ENCODE results near the gene AMACR.

AMACR gene

DNA sequence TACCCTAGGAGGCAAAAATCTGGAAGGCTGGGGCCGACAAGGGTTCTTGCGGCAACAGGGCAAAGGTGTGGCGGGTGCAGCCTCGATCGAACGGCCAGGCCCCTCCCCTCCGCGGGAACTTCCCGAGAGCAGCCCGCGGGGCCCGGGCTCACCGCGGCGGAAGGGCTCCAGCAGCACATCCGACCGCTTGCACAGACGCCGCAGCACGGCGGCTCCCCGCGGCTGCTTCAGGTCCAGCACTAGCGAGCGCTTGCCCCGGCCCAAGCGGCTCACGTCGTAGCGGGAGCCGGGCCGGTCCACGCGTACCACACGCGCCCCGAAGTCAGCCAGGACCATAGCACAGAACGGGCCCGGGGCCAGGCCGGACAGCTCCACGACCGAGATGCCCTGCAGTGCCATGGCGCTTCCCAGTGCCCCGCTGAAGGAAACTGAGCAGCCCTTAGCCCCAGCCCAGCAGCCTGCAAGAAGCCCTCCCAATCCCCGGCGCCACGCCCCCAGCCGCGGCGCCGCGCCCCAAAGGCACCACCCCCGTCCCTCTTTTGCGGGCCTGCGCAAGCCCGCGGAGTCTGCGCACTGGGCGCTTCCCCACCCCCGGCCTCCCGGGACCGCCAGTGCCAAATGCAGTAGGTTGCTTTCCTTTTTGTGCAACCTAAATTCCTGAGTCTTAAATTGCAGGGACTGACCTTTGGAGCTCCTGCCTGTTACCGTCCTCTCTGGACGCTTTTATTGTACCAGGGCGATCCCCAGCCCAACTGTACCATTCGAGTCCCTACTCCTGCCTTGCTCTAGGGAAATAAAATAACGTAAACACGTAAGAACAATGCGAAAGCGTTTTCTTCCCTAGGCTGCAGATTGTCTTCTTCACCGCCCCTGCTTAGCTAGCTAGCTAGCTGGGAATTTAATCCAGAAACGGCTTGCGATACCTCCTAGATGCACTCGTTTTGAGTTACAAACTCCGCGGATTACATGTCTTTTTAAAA is at the start of gene AMACR:
Gene AMACR, minus strand, starts transcription at position 430 of the 980 bp plus-strand sequence. Its CDS starts 31 bp downstream, at position 399.
- peaks cover 4% of the 10 kb centered on the region; the same call in 1 of the 2 replicates for H3K4me1 ChIP-seq (ENCODE audit: insufficient read depth, low read length)

GRCh38 chr5:34057569-34057968 is 49.7 kb upstream of the AMACR start:
- 0 out of 2 replicates have a peak, but pooled peaks cover 4% of the 10 kb centered on the region for H3K9me3 ChIP-seq (ENCODE audit: control insufficient read depth, insufficient read depth, low read length)
- no peaks in the 10 kb centered on the region for H3K4me1 ChIP-seq (ENCODE audit: insufficient read depth, low read length)
- no peaks in the 10 kb centered on the region for H3K36me3 ChIP-seq (ENCODE audit: insufficient read depth, low read length)
- no peak overlapping the region for H3K9ac ChIP-seq (ENCODE audit: low read depth, low read length)

More for the DNA sequence above, at the start of gene AMACR:
- Histone ChIP-seq H3K9me3 (ENCODE audit: control insufficient read depth, insufficient read depth, low read length) (no peaks in the 10 kb centered on the region), H3K9ac (ENCODE audit: low read depth, low read length) (peak within 1 kb of the TSS; percentile 64), H3K36me3 (ENCODE audit: insufficient read depth, low read length) (peaks cover 10% of the 10 kb centered on the region)

DNA sequence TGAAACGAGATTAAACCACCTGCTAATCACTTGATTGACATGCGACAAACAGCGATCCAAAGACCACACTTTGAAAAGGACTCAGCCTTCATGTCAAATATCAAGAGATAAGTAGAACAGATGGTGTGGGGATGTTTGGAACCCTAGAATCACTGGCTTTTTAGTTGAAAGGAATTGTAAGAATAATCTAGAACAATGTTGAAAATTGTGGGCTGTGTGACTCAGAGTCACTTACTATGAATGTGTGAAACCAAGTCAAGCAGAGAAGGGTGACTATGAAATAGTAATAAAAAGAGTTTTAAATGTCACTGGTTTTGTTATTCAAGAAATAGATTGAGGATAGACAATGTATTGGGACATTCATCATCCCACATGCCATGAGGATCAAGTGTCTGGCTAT is 49.3 kb upstream of the AMACR start:
- H3K9ac ChIP-seq (ENCODE audit: low read depth, low read length), result no peak overlapping the region
- H3K4me1 ChIP-seq (ENCODE audit: insufficient read depth, low read length), result no peaks in the 10 kb centered on the region
- H3K36me3 ChIP-seq (ENCODE audit: insufficient read depth, low read length), result no peaks in the 10 kb centered on the region
- 0 out of 2 replicates have a peak, but pooled peaks cover 4% of the 10 kb centered on the region for H3K9me3 ChIP-seq (ENCODE audit: control insufficient read depth, insufficient read depth, low read length)

- H3K9ac ChIP-seq (ENCODE audit: low read depth, low read length), result no peak overlapping the region
- no peaks in the 10 kb centered on the region for H3K9me3 ChIP-seq (ENCODE audit: control insufficient read depth, insufficient read depth, low read length)
- H3K4me1 ChIP-seq (ENCODE audit: insufficient read depth, low read length), result no peaks in the 10 kb centered on the region
- H3K36me3 ChIP-seq (ENCODE audit: insufficient read depth, low read length), result no peaks in the 10 kb centered on the region
These were observed 47.8 kb upstream of the AMACR start for GRCh38 chr5:34055667-34056066.

DNA sequence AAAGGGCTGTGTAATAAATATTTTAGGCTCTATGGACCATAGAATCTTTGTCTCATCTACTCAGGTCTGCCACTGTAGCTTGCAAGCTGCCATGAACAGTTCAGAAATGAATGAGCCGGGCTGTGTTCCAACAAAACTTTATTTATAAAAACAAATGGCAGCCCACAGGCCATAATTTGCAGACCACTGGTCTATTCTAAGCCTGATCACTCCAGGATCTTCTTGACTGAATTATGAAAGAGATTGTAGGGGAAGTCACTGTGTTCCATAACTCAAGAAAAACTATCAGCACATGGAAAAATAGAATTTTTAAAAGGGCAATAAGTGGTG is 46.5 kb upstream of the AMACR start:
- Histone ChIP-seq H3K9ac (ENCODE audit: low read depth, low read length) (no peak overlapping the region), H3K36me3 (ENCODE audit: insufficient read depth, low read length) (no peaks in the 10 kb centered on the region), H3K9me3 (ENCODE audit: control insufficient read depth, insufficient read depth, low read length) (no peaks in the 10 kb centered on the region), H3K4me1 (ENCODE audit: insufficient read depth, low read length) (no peaks in the 10 kb centered on the region)

DNA sequence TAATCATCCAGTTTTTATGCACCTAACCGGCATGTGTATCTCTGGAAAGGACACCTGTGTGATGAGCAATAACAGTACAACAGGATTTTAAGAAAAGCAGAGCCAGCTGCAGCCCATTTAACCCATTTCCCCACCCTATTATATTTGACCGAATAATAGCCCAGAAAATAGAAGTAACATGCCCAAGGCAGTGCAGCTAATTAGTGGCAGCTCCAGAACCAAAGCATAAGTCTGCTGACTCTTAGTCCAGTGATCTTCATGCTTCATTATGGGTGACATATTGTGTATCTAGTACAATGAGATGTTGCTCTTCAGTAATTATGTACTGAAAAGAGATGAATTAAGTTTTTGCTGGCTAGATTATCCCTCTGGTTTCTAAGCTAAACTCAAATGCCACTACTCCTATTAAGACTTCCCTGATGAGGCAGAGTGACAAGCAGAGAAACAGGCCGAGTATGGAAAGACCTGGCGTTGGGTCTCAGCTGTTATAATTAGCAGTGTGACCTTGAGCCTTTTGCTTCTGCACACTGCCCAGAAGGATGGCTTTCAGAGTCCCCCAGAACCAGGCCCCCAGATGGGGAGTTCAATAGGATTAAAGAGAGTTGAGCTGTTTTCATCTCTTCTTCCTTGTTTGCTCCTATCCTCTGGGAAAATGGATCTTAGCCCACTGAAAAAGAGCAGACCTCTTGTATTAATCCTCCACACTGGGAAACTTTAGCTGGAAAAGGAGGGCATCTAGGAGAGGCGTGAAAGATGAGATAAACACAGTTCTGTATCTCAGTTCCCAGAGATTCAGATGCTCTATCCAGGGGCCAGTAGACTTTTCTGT is 45.9 kb upstream of the AMACR start:
- Histone ChIP-seq H3K9ac (ENCODE audit: low read depth, low read length) (no peak overlapping the region), H3K4me1 (ENCODE audit: insufficient read depth, low read length) (no peaks in the 10 kb centered on the region), H3K9me3 (ENCODE audit: control insufficient read depth, insufficient read depth, low read length) (no peaks in the 10 kb centered on the region), H3K36me3 (ENCODE audit: insufficient read depth, low read length) (no peaks in the 10 kb centered on the region)

- Histone ChIP-seq H3K9ac (ENCODE audit: low read depth, low read length) (no peak overlapping the region), H3K9me3 (ENCODE audit: control insufficient read depth, insufficient read depth, low read length) (no peaks in the 10 kb centered on the region), H3K4me1 (ENCODE audit: insufficient read depth, low read length) (no peaks in the 10 kb centered on the region), H3K36me3 (ENCODE audit: insufficient read depth, low read length) (no peaks in the 10 kb centered on the region)
These were observed 45.3 kb upstream of the AMACR start for GRCh38 chr5:34053133-34053532.

- no peaks in the 10 kb centered on the region for H3K36me3 ChIP-seq (ENCODE audit: insufficient read depth, low read length)
- no peak overlapping the region for H3K9ac ChIP-seq (ENCODE audit: low read depth, low read length)
These were observed 43.6 kb upstream of the AMACR start for GRCh38 chr5:34051374-34051980.

GRCh38 chr5:34047774-34048572 is 40.1 kb upstream of the AMACR start:
- H3K4me1 ChIP-seq (ENCODE audit: insufficient read depth, low read length), result no peaks in the 10 kb centered on the region
- H3K9ac ChIP-seq (ENCODE audit: low read depth, low read length), result no peak overlapping the region
- H3K36me3 ChIP-seq (ENCODE audit: insufficient read depth, low read length), result no peaks in the 10 kb centered on the region
- no peaks in the 10 kb centered on the region for H3K9me3 ChIP-seq (ENCODE audit: control insufficient read depth, insufficient read depth, low read length)

More at GRCh38 chr5:34051374-34051980, 43.6 kb upstream of the AMACR start:
- Histone ChIP-seq H3K4me1 (ENCODE audit: insufficient read depth, low read length) (no peaks in the 10 kb centered on the region), H3K9me3 (ENCODE audit: control insufficient read depth, insufficient read depth, low read length) (no peaks in the 10 kb centered on the region)

DNA sequence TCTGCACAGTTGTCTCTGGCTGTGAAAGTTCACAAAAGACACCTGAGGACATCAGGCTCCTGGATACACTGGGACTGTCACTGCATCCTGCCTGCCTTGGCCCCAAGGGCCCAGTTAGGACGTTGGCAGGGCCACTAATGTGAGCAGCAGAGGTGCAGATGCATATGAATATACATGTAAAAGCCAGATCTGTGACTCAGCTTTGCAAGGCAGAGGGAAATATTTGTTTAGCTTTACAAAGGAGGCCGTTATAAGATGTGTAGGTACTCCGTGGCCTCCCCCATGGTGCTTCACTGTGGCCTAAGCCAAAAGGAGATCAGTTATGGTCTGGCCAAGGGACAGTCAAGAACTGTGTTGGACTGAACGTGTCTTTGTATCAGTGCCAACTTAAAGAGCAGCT is 39.3 kb upstream of the AMACR start:
- H3K36me3 ChIP-seq (ENCODE audit: insufficient read depth, low read length), result no peaks in the 10 kb centered on the region
- H3K4me1 ChIP-seq (ENCODE audit: insufficient read depth, low read length), result no peaks in the 10 kb centered on the region
- H3K9ac ChIP-seq (ENCODE audit: low read depth, low read length), result no peak overlapping the region
- no peaks in the 10 kb centered on the region for H3K9me3 ChIP-seq (ENCODE audit: control insufficient read depth, insufficient read depth, low read length)

DNA sequence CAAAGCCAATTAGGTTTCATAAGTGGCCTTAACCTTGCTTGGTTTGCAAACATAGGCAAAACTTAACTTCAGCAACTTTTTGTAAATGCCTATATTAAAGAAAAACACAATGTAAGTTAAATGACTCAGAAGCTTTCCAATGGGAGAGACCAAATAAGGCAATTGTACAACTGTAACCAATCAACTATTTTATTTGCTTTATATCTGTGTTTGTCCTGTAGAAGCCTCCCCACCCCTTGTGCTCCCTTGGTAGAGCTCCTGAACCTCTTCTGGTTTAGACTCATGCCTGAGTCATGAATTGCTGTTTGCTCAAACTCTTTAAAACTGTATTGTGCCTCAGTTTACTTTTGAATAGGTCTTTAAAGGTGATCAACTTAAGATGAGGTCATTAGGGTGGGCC is 38.1 kb upstream of the AMACR start:
- H3K9ac ChIP-seq (ENCODE audit: low read depth, low read length), result no peak overlapping the region
- H3K36me3 ChIP-seq (ENCODE audit: insufficient read depth, low read length), result no peaks in the 10 kb centered on the region
- H3K4me1 ChIP-seq (ENCODE audit: insufficient read depth, low read length), result no peaks in the 10 kb centered on the region
- H3K9me3 ChIP-seq (ENCODE audit: control insufficient read depth, insufficient read depth, low read length), result no peaks in the 10 kb centered on the region

- Histone ChIP-seq H3K36me3 (ENCODE audit: insufficient read depth, low read length) (no peaks in the 10 kb centered on the region), H3K4me1 (ENCODE audit: insufficient read depth, low read length) (no peaks in the 10 kb centered on the region)
These were observed 37.2 kb upstream of the AMACR start for GRCh38 chr5:34045023-34045422.

DNA sequence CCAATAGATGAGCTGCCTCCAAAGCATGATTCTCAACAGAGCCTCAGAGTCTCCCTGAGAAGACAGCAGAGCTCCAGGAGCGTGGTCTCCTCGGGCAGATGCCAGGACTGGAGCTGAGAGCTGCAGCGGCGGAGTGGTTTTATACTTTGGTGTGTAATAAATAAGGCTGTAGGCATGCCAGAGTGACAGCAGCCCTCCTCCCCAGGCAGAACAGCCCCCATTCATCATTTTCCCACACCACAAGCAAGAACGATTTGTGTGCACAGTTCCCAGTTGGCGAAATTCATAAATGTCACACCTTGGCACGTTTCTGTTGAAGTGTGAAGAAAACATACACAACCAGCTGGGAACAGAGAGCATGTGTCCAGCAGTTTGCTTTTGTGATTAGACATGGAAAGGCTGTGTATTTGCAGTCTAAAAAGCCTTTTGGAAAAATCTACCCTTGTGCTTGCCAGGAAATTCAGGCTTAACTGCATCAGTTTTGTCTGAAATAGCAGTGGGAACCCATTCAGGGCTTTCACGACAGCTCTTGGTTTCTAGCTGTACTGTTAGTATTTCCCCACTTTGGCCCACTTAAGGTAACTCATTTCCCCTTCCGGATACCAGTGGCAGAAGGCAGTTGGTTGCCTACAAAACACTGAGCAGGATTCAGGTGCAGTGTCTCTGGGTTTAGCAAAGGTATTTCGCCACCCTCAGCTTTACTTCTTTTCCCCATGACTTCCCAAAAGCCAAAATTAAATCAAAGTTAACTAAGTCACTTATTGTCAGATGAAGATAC is 35.4 kb upstream of the AMACR start, which contains the start of gene C1QTNF3:
Gene C1QTNF3, minus strand, starts transcription at position 115 of the 778 bp plus-strand sequence. Its CDS starts 88 bp downstream, at position 27.
- no peaks in the 10 kb centered on the region for H3K9me3 ChIP-seq (ENCODE audit: control insufficient read depth, insufficient read depth, low read length)
- no peaks in the 10 kb centered on the region for H3K36me3 ChIP-seq (ENCODE audit: insufficient read depth, low read length)
- no peaks in the 10 kb centered on the region; the same call in 1 of the 2 replicates for H3K4me1 ChIP-seq (ENCODE audit: insufficient read depth, low read length)
- H3K9ac ChIP-seq (ENCODE audit: low read depth, low read length), result no peak within 1 kb of the TSS

More at GRCh38 chr5:34045023-34045422, 37.2 kb upstream of the AMACR start:
- Histone ChIP-seq H3K9ac (ENCODE audit: low read depth, low read length) (no peak overlapping the region), H3K9me3 (ENCODE audit: control insufficient read depth, insufficient read depth, low read length) (no peaks in the 10 kb centered on the region)
